Liver (tissue), 3 donors: ENCODE data around the gene PLCB4.

Experiments used
- EGR1 ChIP-seq, 2 donors: IDR thresholded peaks; 2 replicates each; pipeline ENCODE4 v1.6.1; 2016 to 2018; ENCODE audit warnings: antibody characterized with exemption in 2 of 2, low read depth in 2 of 2
- FOXA2 ChIP-seq: IDR thresholded peaks from 2 replicates; pipeline ENCODE4 v1.6.1; 2016; ENCODE audit warnings: antibody characterized with exemption
- GABPA ChIP-seq, 2 donors: IDR thresholded peaks in 1 of 2; conservative IDR thresholded peaks in 1 of 2; 2 replicates each; pipeline ENCODE4 v1.6.1; 2016; ENCODE audit warnings: antibody characterized with exemption in 2 of 2, mild to moderate bottlenecking in 1 of 2, moderate library complexity in 1 of 2
- JUND ChIP-seq, 2 donors: IDR thresholded peaks; 2 replicates each; pipeline ENCODE4 v1.6.1; 2016; ENCODE audit warnings: antibody characterized with exemption in 2 of 2
- RAD21 ChIP-seq, 2 donors: IDR thresholded peaks; 2 replicates each; pipeline ENCODE4 v1.6.1; 2016; ENCODE audit warnings: antibody characterized with exemption in 2 of 2, mild to moderate bottlenecking in 2 of 2
- RXRA ChIP-seq, 2 donors: IDR thresholded peaks; 2 replicates each; pipeline ENCODE4 v1.6.1; 2017 to 2018; ENCODE audit warnings: antibody characterized with exemption in 2 of 2, mild to moderate bottlenecking in 1 of 2
- TAF1 ChIP-seq: conservative IDR thresholded peaks from 2 replicates; pipeline ENCODE4 v1.6.1; 2016; ENCODE audit warnings: antibody characterized with exemption, mild to moderate bottlenecking
- TF ChIP-seq, protein P1 (sequence below): fragments of 150-350 bp; IDR thresholded peaks from 2 replicates; pipeline ENCODE4 v1.5.1; 2017; ENCODE audit warnings: improper control_type of control experiment, low read depth, low read length; ENCODE audit not compliant: missing input control
- TF ChIP-seq, protein P2 (sequence below): IDR thresholded peaks from 2 replicates; pipeline ENCODE4 v1.6.1; 2016; ENCODE audit warnings: antibody characterized with exemption
- TF ChIP-seq, protein P3 (sequence below): IDR thresholded peaks from 2 replicates; pipeline ENCODE4 v1.6.1; 2016; ENCODE audit warnings: antibody characterized with exemption
- TF ChIP-seq, protein P4 (sequence below): IDR thresholded peaks from 2 replicates; pipeline ENCODE4 v1.6.1; 2016; ENCODE audit warnings: antibody characterized with exemption
- donor health status: healthy.
- donor health status: healthy.

DNA sequence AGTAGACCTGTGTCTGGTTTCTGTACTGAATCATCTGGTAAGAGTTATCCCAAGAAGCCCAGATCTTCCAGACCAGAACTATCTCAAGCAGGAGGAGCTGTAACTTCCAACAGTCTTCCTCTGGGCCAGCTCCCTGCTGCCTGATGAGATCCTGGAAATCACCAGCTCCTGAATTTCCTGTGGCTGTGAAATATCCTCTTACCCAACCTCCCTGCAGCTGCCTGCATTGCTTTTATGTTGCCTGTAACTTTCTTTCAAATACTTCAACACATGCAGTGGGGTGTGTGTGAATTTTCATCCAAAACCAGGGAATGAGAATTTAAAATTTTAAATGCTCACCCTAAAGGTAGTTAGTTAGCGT lies 285.0 kb downstream of the PLCB4 start:
- TF ChIP-seq, protein P1, sequence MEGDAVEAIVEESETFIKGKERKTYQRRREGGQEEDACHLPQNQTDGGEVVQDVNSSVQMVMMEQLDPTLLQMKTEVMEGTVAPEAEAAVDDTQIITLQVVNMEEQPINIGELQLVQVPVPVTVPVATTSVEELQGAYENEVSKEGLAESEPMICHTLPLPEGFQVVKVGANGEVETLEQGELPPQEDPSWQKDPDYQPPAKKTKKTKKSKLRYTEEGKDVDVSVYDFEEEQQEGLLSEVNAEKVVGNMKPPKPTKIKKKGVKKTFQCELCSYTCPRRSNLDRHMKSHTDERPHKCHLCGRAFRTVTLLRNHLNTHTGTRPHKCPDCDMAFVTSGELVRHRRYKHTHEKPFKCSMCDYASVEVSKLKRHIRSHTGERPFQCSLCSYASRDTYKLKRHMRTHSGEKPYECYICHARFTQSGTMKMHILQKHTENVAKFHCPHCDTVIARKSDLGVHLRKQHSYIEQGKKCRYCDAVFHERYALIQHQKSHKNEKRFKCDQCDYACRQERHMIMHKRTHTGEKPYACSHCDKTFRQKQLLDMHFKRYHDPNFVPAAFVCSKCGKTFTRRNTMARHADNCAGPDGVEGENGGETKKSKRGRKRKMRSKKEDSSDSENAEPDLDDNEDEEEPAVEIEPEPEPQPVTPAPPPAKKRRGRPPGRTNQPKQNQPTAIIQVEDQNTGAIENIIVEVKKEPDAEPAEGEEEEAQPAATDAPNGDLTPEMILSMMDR = no peak
- TF ChIP-seq GABPA (IDR thresholded peaks at IDR 0.05 in 1 of 2, conservative IDR thresholded peaks at IDR 0.05 in 1 of 2) (no peak), RAD21 (IDR thresholded peaks at IDR 0.05) (no peak), JUND (IDR thresholded peaks at IDR 0.05) (no peak), TAF1 (no peak), FOXA2 (no peak), EGR1 (IDR thresholded peaks at IDR 0.05; ENCODE audit: low read depth in 2 of 2) (no peak), RXRA (IDR thresholded peaks at IDR 0.05) (no peak)
- TF ChIP-seq, protein P2, sequence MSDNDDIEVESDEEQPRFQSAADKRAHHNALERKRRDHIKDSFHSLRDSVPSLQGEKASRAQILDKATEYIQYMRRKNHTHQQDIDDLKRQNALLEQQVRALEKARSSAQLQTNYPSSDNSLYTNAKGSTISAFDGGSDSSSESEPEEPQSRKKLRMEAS = no peak
- TF ChIP-seq, protein P3, sequence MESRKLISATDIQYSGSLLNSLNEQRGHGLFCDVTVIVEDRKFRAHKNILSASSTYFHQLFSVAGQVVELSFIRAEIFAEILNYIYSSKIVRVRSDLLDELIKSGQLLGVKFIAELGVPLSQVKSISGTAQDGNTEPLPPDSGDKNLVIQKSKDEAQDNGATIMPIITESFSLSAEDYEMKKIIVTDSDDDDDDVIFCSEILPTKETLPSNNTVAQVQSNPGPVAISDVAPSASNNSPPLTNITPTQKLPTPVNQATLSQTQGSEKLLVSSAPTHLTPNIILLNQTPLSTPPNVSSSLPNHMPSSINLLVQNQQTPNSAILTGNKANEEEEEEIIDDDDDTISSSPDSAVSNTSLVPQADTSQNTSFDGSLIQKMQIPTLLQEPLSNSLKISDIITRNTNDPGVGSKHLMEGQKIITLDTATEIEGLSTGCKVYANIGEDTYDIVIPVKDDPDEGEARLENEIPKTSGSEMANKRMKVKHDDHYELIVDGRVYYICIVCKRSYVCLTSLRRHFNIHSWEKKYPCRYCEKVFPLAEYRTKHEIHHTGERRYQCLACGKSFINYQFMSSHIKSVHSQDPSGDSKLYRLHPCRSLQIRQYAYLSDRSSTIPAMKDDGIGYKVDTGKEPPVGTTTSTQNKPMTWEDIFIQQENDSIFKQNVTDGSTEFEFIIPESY = no peak
- TF ChIP-seq, protein P4, sequence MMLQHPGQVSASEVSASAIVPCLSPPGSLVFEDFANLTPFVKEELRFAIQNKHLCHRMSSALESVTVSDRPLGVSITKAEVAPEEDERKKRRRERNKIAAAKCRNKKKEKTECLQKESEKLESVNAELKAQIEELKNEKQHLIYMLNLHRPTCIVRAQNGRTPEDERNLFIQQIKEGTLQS = no peak
